Astrocyte (in vitro differentiated cells and primary cell): Measurements from ENCODE around the gene SVIL. TPM values are rescaled to one million over a fixed set of nuclear protein-coding genes. Genes with fewer than 3 reads are reported as not detected.

Experiments
- DNase-seq: peaks from one replicate; pipeline ENCODE4 v3.0.0-alpha.2; 2010; ENCODE audit warnings: low read depth
- FAIRE-seq: peaks from 2 replicates; lab custom pipeline; 2011; peaks lifted over from hg19 to GRCh38; lab: Jason Lieb, UNC
- H2AFZ ChIP-seq: 2 replicates; pipeline ENCODE4 v1.6.0; 2012; ENCODE audit warnings: low read depth, low read length, inconsistent platforms
- H3K27ac ChIP-seq: 2 replicates; pipeline ENCODE4 v1.5.1; 2011; ENCODE audit warnings: low read depth, low read length, inconsistent platforms
- H3K27me3 ChIP-seq: 2 replicates; pipeline ENCODE4 v1.6.0; 2011; ENCODE audit warnings: low read length, inconsistent platforms; ENCODE audit not compliant: insufficient read depth
- H3K36me3 ChIP-seq: 2 replicates; pipeline ENCODE4 v1.5.1; 2011; ENCODE audit warnings: low read length, inconsistent platforms; ENCODE audit not compliant: insufficient read depth
- H3K4me1 ChIP-seq: 2 replicates; pipeline ENCODE4 v1.5.1; 2011; ENCODE audit warnings: low read length, inconsistent platforms; ENCODE audit not compliant: insufficient read depth
- H3K4me2 ChIP-seq: 2 replicates; pipeline ENCODE4 v1.6.0; 2012; ENCODE audit warnings: low read length, inconsistent platforms
- H3K4me3 ChIP-seq: 2 replicates; pipeline ENCODE4 v1.5.1; 2011; ENCODE audit warnings: low read depth, mild to moderate bottlenecking, low read length, inconsistent platforms; ENCODE audit not compliant: insufficient read depth
- H3K79me2 ChIP-seq: 2 replicates; pipeline ENCODE4 v1.6.0; 2012; ENCODE audit warnings: mild to moderate bottlenecking, low read length, inconsistent platforms; ENCODE audit not compliant: insufficient read depth
- H3K9ac ChIP-seq: 2 replicates; pipeline ENCODE4 v1.6.0; 2012; ENCODE audit warnings: mild to moderate bottlenecking, low read length, inconsistent platforms
- H3K9me3 ChIP-seq: 2 replicates; pipeline ENCODE4 v1.5.1; 2012; ENCODE audit warnings: low read depth, mild to moderate bottlenecking, low read length, inconsistent platforms; ENCODE audit not compliant: insufficient read depth
- H4K20me1 ChIP-seq: 2 replicates; pipeline ENCODE4 v1.6.0; 2012; ENCODE audit warnings: low read length, inconsistent platforms; ENCODE audit not compliant: insufficient read depth
- H3K27ac Mint-ChIP-seq: one replicate; pipeline ENCODE4 v1.8.0; 2021; ENCODE audit warnings: mild to moderate bottlenecking, mixed read lengths; ENCODE audit not compliant: unreplicated experiment
- H3K27me3 Mint-ChIP-seq: one replicate; pipeline ENCODE4 v1.8.0; 2021; ENCODE audit warnings: low read depth, mixed read lengths; ENCODE audit not compliant: unreplicated experiment
- H3K36me3 Mint-ChIP-seq: one replicate; pipeline ENCODE4 v1.8.0; 2021; ENCODE audit warnings: low read depth, mixed read lengths; ENCODE audit not compliant: unreplicated experiment
- H3K4me1 Mint-ChIP-seq: one replicate; pipeline ENCODE4 v1.8.0; 2021; ENCODE audit warnings: low read depth, mixed read lengths; ENCODE audit not compliant: unreplicated experiment
- H3K4me3 Mint-ChIP-seq: one replicate; pipeline ENCODE4 v1.8.0; 2021; ENCODE audit warnings: mild to moderate bottlenecking, moderate library complexity, mixed read lengths; ENCODE audit not compliant: unreplicated experiment
- H3K9me3 Mint-ChIP-seq: one replicate; pipeline ENCODE4 v1.8.0; 2021; ENCODE audit warnings: mild to moderate bottlenecking, mixed read lengths; ENCODE audit not compliant: unreplicated experiment
- EZH2 ChIP-seq: IDR thresholded peaks from 2 replicates; pipeline ENCODE4 v1.6.1; 2012; ENCODE audit warnings: mild to moderate bottlenecking, low read length, inconsistent platforms; ENCODE audit not compliant: insufficient read depth
- total RNA-seq: library from RNA; stranded (reverse); gene quantifications from 2 replicates; pipeline ENCODE4 v1.2.1, GENCODE V29; 2021
- TF ChIP-seq, protein P1 (sequence below): IDR thresholded peaks from 2 replicates; pipeline ENCODE4 v1.5.1; 2011; ENCODE audit warnings: low read depth, mild to moderate bottlenecking, inconsistent platforms, low read length, moderate library complexity; ENCODE audit not compliant: insufficient read depth

Gene SVIL
- total RNA-seq, 1 donor from 2014 or later, result 70.4 TPM

DNA sequence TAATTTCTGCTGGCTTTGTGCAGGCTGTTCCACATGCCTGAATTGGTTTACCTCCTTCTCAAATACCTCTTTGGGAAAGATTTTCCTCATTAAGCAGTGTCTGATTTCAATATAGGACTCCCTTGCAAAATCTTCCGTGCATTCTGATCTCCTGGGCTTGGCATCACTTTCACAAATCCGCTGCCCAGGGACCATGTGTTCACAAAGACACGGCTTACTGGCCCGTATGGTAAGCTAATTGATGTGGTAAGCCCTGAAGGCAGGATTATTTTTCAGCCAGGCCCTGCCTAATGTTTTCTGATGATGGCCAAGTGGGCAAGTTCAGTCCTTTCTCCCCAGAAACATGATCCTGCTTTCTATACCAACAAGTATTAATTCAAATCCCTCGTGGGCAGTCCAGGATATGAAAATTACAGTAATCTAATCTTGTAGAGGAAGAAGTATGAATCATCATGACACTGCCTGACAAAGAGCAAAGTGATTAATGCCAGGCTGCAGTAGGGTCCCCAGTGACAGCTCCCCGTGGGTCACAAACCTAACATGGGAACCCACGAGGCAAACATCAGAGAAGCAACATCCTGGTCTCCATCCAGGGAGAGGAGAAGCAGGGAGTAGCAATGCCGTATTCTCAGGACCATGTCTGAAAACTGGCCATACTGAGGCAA lies 11.6 kb upstream of the SVIL start:
- peak overlapping the region; percentile 28 for H3K27ac ChIP-seq
- peak; percentile 68 for DNase-seq

DNA sequence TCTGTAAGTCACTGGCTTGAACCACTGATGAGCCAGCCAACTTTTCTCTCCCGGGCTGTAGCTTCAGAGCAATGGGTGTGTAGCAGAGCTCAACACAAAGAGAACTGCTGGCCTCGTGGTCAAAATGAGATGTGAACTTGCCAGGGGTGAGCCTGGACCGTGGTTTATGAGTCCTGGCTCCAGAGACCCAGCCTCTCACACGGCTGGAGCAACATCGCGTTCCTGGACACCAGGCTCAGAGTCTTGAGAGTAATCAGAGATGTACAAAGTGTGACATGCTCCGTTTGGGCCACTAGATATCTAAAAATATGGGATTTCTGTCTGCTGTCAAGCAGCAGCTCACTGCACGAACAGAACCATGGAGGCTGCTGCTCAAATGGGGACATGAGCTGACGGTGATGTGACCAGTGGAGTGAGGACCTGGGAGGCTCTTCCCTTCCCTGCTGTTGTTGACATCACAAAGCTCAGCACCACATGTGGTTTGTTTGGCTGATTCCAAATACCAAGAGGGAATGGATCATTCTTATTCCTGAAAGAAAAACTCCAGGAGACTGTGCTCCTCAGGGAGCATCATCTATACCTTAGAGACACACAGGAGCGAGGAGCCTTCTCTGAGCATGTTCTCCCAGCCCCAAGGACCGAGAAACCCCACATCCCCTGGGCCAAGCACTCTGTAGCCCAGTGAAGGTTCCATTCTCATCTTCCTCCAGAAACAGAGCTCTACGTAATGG lies 9.2 kb upstream of the SVIL start:
- no peaks in the 10 kb centered on the region for H3K27me3 ChIP-seq
- no peak overlapping the region for H2AFZ ChIP-seq
- Mint-ChIP-seq H3K4me3 (no peak overlapping the region), H3K27me3 (no peaks in the 10 kb centered on the region), H3K9me3 (peaks cover 5% of the 10 kb centered on the region), H3K36me3 (peaks cover 10% of the 10 kb centered on the region), H3K4me1 (peaks cover 53% of the 10 kb centered on the region), H3K27ac (peak overlapping the region; percentile 75)
- no peak for FAIRE-seq
- no peak overlapping the region for H3K27ac ChIP-seq
- peaks cover 47% of the 10 kb centered on the region for H3K4me1 ChIP-seq
- TF ChIP-seq EZH2, result no peak
- TF ChIP-seq, protein P1, sequence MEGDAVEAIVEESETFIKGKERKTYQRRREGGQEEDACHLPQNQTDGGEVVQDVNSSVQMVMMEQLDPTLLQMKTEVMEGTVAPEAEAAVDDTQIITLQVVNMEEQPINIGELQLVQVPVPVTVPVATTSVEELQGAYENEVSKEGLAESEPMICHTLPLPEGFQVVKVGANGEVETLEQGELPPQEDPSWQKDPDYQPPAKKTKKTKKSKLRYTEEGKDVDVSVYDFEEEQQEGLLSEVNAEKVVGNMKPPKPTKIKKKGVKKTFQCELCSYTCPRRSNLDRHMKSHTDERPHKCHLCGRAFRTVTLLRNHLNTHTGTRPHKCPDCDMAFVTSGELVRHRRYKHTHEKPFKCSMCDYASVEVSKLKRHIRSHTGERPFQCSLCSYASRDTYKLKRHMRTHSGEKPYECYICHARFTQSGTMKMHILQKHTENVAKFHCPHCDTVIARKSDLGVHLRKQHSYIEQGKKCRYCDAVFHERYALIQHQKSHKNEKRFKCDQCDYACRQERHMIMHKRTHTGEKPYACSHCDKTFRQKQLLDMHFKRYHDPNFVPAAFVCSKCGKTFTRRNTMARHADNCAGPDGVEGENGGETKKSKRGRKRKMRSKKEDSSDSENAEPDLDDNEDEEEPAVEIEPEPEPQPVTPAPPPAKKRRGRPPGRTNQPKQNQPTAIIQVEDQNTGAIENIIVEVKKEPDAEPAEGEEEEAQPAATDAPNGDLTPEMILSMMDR, result no peak
- peaks cover 42% of the 10 kb centered on the region for H4K20me1 ChIP-seq
- no peak overlapping the region for H3K4me3 ChIP-seq
- no peaks in the 10 kb centered on the region for H3K9me3 ChIP-seq
- H3K9ac ChIP-seq, result no peak overlapping the region
- no peak overlapping the region for H3K4me2 ChIP-seq
- H3K36me3 ChIP-seq, result peaks cover 2% of the 10 kb centered on the region
- DNase-seq, result peak; percentile 40
- H3K79me2 ChIP-seq, result peaks cover 30% of the 10 kb centered on the region

More for the DNA sequence above, 11.6 kb upstream of the SVIL start:
- H3K4me3 ChIP-seq, result no peak overlapping the region
- H3K9me3 ChIP-seq, result no peaks in the 10 kb centered on the region
- no peak for FAIRE-seq
- no peak overlapping the region for H2AFZ ChIP-seq
- Mint-ChIP-seq H3K9me3 (peaks cover 2% of the 10 kb centered on the region), H3K4me3 (no peak overlapping the region), H3K27me3 (no peaks in the 10 kb centered on the region), H3K4me1 (peaks cover 60% of the 10 kb centered on the region), H3K27ac (no peak overlapping the region), H3K36me3 (peaks cover 12% of the 10 kb centered on the region)
- no peaks in the 10 kb centered on the region for H3K27me3 ChIP-seq
- H3K36me3 ChIP-seq, result peaks cover 2% of the 10 kb centered on the region
- TF ChIP-seq, protein P1, result no peak
- no peak for TF ChIP-seq EZH2
- peaks cover 37% of the 10 kb centered on the region for H3K79me2 ChIP-seq
- H3K4me2 ChIP-seq, result peak overlapping the region; percentile 50
- H3K9ac ChIP-seq, result peak overlapping the region; percentile 14
- H3K4me1 ChIP-seq, result peaks cover 60% of the 10 kb centered on the region
- peaks cover 48% of the 10 kb centered on the region for H4K20me1 ChIP-seq
